GM19351 (cell line): Measurements from ENCODE around the gene MAGI3.
"Not testable (repeated sequence)": the region's sequence is repeated elsewhere in the genome, so short reads cannot be mapped to it uniquely, and the experiment has no call there.

Experiments
- ATAC-seq: cut with Tn5 transposase; IDR thresholded peaks from one replicate; pipeline ENCODE4 v1.9.1; 2021; ENCODE audit warnings: mild to moderate bottlenecking, moderate library complexity; ENCODE audit not compliant: unreplicated experiment

Gene MAGI3

DNA sequence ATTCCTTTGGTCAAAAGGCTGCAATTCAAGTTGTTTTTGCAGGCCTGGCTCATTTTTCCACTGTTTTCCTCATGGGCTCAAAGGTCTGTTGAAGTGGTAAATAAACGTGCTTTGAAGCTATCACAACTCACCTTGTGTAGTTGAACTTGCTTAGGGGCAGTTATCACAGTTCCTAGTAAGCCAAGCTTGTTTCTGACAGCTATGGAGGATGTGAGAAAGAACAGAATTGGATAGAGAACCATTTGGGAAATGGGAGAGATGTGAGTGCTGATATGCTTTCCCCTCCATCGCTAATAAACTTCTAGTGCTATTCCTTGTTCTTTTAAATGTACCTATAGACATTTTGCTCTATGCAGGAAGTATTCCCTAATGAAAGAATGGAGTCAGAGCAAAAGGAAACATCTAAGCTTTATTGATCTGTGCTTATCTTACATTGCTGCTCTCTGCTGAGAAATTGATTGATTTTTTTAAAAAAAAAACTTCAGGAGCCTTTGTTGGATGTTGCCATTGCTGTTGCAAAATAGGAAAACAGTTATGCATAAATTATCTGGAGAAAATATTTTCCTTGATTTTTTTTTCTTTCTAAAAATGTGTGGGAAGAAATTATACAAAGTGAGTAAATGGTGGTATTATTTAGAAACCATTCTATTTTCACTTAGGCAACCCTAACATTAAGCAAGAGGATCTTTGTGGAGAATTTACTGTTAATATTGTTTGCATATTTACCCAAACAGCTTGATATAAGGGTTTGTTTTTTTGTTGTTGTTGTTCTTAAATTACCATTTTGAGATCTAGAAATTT is 118.2 kb downstream of the MAGI3 start:
- ATAC-seq, result no peak

DNA sequence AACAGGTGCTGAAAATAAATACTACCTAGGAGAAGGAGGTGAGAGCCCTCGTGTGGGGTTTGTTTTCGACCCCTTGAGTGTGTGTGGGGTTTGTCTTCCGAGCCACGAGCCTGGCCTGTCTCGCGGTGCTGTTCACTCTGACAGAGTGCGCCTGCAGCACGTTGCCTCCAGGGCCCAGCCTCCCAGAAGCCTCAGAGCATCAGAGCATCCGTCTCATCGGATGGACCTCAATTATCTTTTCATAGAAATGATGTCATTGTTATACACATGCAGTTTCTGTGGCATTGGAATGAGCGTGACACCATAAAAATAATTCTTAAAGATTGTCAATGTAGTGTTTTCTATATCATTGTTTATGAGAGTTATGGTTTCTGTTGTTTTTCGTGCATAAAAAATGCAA is 119.5 kb downstream of the MAGI3 start:
- not testable (repeated sequence) for ATAC-seq

DNA sequence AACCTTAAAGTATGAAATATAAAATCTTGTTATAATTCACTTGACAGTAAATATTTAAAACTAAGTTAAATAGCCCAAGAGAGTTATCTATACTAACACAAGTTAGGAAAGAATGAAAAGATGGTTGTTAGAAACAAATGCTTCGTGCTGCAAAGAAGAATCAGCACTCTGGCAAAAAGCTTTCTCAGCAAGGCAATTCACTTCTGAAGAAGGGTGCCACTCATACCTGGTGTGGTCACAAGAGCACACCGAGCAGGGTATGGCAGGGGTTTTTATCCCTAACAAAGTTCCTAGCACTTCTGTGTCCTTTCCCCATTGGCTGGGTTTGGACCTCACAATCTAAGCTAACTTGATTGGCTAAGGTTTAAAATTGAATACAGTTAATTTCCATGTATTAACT is 121.0 kb downstream of the MAGI3 start:
- no peak for ATAC-seq

DNA sequence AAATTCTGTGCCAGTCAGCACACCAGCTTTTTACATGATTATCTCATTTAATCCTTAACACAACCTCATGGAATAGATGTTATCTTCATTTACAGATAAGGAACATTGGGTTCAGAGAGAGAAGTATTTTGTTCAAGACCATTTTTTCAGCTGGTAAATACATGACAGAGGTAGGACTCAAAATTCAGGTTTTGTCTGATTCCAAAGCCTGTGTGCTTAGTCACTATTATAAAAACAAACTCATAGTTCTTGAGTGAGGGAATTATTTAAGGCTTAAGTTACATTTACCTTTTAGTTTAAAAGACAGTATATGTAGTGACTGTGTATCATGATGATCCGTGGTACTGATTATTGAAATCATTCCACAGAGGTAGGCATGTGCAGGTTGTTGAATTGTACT is 125.2 kb downstream of the MAGI3 start:
- no peak for ATAC-seq

DNA sequence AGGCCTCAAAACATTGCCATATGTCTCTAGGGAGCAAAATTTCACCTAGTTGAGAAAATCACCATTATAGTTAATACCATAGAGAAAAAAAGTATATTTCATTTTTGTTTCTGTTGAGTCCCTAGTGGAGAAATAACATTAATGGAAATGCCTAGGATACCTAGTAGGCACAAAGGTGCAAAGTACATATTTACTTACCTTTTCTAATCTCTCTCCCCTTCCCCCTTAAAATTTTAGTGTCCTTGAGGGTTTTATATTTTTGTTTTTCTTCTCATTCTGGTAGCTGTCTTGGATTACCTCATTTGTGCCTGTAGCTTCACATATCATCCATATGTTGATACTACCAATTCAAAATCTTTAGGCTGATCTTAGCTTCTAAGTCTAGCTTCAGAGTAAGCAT is 127.0 kb downstream of the MAGI3 start:
- ATAC-seq, result no peak

DNA sequence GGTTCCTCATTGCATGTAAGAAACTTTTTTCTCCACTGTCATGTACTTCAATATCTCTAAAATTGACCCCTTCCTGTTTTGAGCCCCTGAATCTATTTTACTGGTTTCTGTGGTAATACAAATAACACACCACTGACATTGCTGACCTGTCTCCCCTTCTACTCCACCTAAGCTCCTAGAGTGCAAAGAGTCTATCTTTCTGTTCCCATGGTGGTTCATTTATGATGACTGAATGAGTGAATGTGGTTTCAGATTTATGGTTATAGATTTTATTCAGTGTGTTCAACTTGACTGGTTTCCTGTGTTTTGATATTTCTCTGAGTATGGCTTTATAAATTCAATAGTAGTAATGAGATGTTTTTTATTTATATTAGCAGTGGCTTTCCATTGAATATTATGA is 127.7 kb downstream of the MAGI3 start:
- ATAC-seq, result no peak

DNA sequence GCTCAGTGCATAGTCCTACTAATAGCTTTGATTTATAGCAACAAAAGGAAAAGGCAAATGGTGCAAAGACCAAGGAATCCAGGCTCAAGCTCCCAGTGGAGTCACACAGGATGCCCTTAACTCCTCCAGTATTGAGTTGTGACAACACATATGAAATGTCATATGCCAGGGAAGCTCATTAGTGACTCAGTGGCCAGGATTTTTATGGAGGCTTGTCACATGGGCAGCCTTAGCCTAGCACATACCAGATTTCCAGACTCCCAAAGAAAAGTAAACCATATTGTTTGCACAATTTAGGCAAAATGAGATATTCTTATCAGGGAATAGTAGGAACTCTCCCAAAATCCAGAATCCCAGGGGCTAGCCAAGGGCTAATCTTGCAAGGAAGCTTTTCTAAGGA is 129.2 kb downstream of the MAGI3 start:
- ATAC-seq, result no peak

DNA sequence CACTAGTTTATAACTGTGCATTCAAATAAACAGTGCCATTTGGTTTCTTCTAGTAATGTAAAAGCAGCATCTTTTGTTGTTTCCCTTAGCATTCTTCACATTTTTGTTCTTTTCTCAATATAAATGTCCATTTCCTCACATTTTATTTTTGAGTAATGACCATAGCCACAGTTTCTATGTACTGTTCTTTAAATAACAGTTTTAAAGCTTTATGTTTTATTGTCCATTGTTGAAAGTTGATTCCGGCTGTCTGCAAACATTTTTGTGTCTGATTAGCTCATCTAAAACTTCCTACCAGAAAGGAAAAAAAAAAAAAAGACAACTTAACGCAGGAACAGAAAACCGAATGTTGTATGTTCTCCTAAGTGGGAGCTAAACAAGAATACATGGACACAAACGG is 139.7 kb downstream of the MAGI3 start:
- ATAC-seq, result no peak

DNA sequence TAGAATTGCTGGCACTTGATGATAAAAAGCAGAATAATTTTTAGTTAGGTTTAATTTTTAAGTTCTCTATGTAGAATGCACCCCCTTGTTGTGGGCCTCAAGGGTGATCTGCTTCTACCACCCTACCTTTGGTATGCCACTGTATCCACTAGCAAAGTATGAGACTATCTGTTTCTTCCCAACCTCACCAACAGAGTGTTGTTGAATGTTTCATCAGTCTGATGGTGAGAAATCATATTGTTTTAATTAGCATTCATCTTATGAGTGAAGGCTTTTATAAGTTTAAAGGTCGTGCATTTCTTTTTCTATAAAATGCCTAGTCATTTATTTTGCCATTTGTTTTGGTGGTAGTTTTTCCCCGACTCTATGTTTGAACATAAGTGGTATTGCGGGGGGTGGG is 141.0 kb downstream of the MAGI3 start:
- ATAC-seq, result no peak

DNA sequence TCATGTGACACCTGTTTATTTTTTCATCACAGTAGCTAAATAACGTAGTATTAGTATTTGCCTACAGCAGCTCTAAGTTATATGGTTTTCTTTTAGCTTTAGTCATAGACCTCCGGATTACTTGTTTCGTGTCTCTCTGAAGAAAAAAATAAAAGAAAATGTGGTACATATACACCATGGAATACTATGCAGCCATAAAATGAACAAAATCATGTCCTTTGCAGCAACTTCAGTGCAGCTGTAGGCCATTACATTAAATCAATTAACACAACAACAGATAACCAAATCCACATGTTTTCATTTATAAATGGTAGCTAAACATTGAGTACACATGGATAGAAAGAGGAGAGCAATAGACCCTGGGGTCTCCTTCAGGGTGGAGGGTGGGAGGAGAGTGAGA is 142.7 kb downstream of the MAGI3 start:
- no peak for ATAC-seq

DNA sequence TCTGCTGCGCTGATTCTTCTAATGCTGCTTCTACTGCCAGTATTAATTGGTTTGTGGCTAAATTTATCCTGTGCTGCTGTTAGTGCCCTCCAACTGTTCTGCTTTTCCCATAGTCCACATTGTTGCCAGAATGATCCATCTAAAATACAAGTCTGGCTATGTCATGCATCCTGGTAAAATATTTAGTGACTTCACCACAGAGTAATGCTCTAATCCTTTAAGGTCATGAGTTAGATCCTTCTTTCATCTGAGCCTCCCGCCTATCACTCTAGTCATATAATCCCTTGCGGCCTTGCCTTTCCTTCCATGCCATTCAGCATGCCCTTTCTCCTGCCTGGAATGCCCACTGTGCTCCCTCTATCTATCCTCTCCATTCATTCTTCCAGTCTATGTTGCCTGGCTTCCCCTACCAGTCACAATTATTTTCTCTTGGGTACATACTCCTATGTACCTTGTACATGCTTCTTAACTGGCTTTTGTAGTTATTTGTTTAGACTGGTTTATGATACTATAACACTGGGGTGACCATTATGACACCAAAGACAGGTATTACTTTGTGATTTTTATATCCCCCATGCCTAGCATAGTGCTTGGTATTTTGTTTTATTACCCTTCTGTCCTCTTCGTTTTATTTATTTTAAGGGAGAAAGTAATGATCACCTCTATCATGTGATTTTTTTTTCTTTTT is 144.0 kb downstream of the MAGI3 start:
- ATAC-seq, result no peak

DNA sequence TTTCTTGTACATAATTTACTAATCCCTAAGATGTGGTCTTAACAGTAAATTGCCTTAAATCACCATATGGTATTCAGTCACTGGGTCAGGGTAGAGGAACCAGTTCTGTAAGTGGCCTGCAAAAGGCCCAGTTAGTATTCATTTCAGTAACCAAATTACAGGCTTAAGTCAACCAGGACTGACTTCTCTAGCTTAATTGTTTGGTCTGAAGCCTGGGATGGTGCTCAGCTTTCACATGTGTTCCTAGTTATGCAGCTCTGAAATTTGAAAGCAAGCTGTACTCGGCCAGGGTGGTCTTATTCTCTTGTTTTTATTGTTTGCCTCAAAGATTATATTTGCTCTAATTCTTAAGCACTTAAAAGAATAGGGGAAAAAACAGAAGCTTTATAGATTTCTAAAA is 144.6 kb downstream of the MAGI3 start:
- ATAC-seq, result no peak

DNA sequence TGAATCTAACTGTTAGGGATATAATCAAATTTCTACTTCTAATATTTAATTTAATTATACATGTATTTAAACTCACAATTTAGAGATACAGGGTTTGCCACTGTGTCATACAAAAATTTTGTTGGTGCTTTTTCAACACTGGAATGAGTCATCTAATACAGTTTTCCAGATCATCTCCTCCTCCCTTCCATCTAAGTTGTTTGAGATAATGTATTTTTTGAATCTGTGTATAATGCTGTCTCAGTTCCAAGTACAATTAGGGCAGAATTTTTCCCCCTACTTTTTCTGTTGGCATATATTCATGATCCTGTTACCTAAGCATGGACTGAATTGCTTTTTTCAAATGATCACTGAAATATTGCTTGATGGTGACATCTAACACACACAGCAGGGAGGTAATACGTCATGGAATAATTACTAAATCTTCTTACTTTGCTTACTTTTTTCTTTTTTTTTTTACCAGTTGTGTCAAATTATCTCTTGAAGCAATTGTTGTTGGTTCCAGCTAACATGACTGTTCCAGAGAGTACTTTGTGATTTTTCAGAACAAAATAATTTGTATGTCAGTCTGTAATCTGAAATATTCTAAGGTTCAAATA is 146.0 kb downstream of the MAGI3 start:
- ATAC-seq, result no peak

DNA sequence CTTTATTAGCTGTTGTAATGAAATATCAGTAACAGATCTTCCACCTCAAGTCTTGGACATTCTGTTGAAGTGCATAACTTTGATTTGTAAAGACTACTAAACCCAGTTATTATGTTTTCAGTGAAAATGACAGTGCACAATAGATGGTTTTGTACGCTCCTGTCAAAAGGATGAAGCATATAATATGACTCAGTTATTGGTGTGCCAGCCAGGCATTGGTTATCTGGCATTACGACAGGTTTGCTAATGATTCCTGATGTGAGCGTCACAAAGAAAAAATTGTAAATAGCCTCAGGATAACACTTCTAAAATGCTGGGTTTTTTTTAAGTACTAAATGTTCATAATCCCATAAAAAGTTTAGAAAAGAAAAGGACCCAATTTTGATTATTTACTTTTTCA is 147.9 kb downstream of the MAGI3 start:
- no peak for ATAC-seq

DNA sequence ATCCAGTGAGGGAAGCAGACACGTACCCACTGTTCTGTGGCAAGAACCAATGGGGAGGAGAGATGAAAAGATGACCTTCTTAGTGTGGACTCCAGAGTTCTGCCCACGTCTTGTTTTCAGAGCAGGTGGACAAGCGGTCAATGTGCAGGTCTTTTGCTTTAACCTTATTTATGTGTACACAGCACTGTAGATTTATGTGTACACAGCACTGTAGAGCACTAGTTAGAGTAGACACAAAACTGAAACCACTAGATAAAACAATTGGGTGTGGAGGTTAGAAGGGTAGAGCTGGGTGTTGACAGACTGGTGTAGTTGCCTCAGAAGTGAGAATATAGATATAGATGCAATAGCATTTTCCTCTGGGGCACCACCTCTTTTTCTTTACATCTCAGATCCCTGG is 150.0 kb downstream of the MAGI3 start:
- no peak for ATAC-seq

DNA sequence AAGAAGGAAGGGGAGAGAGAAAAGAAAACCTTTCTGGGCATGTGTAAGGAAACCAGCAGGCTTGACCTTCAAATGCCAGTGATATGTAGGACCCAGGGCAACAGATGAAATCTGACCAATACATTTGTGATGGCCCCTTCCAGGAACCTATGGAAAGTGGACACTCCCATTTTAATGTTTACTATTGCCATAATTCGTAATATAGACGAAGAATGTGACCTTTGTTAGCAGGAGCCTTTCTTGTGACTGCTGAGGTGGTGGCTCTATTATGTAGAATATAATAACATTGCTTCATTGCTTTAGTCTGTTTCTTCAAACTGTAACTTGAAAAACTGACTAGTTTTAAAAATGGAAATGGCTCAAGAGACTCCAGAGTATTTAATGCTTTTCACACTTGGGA is 150.8 kb downstream of the MAGI3 start:
- no peak for ATAC-seq

DNA sequence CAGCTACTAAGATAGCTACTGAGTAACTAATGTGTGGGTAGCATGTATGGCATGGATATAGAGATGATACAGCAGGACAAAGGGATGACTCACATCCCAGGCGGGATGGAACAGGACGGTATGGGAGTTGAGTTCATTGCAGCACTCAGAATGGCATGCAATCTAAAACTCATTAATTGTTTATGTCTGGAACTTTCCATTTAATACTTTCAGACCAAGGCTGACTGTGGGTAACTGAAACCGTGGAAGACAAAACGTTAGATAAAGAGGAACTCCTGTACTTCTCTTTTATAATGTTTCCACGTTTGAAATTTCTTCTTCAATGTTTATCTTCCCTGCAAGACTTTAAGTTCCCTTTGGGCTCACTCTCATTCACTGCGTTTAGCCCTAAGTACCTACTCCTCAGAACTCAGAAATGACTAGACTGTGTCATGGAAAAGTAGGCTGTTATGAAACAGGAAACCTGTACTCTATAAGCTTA is 151.9 kb downstream of the MAGI3 start:
- ATAC-seq, result no peak

DNA sequence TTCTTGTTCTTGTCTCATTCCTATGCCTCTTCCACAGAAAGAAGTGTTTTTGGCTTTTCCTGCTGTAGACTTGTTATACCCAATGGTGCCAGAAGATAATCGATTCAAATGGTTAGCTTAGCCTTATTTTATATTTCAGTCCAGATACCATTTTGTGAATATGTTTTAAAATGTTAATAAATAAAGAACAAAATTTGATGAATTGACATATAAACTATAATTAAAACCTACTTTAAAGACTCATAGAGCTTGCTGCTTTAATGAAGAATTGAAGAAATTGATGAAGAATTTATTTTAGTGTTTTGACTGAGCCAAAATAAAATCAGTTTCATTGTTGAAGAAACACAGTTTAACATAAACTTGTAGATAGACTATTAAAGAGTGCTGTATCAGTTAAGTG is 152.8 kb downstream of the MAGI3 start:
- ATAC-seq, result no peak

DNA sequence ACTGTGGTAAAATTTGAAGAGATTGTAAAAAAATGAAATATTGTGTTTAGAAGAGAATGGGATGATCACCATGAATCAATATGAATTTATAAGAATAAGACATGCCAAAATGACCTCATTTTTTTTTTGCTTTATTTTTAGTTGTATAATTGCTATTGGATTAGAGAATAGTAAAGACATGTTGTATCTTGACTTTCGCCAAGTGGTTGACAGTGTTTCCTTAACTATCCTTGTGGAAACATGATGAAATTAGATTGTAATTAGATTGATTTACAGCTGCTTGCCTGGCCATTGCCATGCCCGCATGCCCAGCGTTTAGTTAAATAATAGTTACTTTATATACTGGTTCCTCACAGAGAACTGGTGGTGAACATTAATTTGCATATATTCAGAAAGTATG is 154.9 kb downstream of the MAGI3 start:
- no peak for ATAC-seq

DNA sequence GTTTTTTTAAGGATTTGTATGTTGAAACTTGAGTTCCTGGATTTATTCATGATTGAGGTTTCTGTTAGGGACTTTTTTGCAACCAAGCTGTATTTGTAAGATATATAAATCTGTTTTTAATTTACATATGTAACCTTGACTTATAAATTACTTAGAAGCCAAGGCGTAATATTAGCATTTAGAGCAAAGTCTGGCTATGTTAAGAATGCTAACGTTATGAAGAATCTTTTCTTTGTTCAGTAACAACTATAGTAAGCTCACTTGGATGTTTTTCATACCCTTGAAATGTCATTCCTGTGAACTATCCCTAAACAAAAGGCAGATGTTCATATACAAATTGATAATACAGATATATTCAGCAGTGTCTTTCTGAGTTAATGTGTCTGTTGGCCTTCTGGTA is 155.3 kb downstream of the MAGI3 start:
- no peak for ATAC-seq

DNA sequence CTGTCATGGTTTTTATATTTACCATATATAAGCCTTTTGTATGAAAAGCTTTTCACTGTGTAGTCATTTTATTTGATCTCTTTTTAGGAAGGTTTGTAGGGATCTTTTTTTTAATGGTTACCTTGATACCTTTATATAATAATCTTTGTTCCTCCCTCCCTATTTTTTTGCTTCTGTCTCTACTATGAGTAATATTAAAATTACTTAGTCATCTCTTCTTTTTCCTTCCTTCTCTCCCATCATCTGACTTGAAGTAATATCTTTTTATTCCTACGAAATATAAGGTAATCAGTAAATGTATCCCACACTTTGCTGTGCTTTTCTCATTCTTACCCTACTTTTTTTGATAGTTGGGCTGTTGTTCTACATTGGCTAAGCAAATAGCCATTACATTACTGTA is 161.4 kb downstream of the MAGI3 start:
- no peak for ATAC-seq

DNA sequence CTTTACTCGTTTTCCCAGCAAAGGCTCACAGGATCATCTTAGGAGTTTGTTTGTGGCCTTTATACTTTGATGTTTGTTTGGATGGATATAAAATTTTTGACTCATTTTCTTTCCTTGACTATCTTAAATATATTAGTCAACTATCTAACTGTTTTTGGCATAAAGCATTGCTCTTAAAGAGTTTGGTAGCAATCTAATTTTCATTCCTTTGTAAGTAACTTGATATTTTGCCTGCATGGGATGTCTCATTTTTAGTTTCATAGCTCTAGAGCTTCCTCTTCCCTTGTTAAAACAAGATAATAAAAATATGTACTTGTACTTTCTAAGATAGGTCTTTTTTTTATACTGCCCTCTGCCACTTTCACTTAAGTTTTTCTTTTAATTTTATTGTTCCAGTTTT is 161.9 kb downstream of the MAGI3 start:
- ATAC-seq, result no peak
